ENCODE measurements around the gene COL27A1.

COL27A1 gene

DNA sequence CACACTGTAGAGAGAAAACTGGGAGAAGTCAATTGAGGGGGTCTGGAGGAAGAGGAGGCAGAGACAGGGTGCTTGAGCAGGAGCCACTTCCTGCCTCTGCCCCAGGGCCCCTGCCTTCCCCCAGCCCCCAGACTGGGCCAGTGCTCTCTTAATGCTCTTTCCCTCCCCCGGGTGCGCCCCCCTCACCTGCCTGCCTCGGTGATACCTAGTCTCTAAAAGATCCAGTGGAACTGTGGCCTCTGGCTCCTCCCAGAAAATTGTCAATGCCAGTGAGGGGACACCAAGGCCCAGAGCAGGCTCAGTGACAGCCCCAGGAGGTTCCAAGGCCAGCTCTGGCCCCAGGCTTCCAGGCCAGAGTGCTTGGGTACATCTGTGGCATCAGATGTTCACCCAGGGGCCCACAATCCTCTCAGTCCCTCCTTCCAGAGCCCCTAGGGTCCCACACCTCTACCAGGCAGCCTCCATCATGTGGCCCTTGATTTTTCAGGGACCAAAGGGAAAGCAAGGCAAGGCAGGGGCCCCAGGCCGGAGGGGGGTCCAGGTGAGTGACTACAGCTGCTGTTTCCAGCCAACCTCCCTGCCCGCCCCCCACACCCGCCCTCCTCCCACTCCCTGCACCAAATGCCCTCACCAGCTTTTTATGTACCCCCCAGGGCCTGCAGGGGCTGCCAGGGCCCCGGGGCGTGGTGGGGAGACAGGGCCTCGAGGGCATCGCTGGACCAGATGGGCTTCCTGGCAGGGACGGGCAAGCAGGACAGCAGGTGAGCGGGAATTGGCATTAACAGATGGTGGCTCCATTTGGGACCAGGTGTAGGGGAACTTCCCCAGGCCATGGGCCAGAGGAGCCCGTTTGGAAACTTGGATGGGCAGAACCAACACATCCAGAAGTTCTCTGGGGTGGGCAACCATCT lies 134.5 kb downstream of the COL27A1 start:
- DNase-seq, result peak in 4 of 10 donors; percentile 1 to 72 (median 40)
- intact Hi-C loops (cut with DNase I), result loop anchor here (2.0 kb wide), 1 partner anchor 181 kb away; no protein-coding TSS in a partner anchor

- peak in 4 of 10 donors; percentile 8 to 74 (median 23) for DNase-seq
- intact Hi-C loops (cut with DNase I), result loop anchor here (2.0 kb wide), 1 partner anchor 182 kb away; no protein-coding TSS in a partner anchor
Measured at GRCh38 chr9:114290561-114290986, 135.2 kb downstream of the COL27A1 start.

GRCh38 chr9:114291064-114291474 lies 135.7 kb downstream of the COL27A1 start:
- intact Hi-C loops (cut with DNase I), result loop anchor here (1.0 to 2.0 kb wide), 3 partner anchors 136 to 209 kb away; partner anchors contain the start of gene COL27A1

DNA sequence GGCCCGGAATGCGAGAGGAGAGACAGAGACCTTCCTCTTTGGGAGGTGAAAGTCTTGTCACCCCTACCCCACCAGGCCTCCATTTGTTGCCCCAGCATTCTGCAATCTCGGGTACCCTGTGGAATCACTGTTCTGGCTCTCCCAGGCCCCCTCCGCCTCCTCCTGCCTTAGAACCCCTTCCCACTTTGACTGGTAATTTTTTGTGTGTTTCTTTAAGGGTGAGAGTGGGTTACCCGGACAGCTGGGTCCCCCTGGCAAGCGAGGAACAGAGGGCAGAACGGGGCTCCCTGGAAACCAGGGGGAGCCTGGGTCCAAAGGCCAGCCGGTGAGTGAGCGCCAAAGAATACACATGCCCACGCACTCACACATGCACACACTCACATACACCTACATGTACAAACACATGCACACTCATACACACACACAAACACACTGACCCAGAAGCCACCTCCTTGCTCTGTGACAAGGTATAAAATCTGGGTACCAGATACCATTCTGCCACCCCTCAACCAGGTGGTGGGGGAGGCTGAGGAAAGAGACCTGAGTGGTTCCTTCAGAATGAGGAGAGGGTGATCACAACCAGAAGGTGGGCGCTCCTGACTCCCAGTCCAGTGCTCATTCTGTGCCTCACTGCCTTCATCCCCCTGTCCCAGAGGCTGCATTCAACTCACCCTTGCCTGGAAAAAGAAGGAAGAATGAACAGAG lies 136.7 kb downstream of the COL27A1 start:
- DNase-seq, result peak in 3 of 10 donors; percentile 21 to 37 (median 31)
- intact Hi-C loops (cut with DNase I), result loop anchor here (1.0 to 2.0 kb wide), 3 partner anchors 137 to 210 kb away; partner anchors contain the start of gene COL27A1

More at GRCh38 chr9:114291064-114291474, 135.7 kb downstream of the COL27A1 start:
- DNase-seq, result peak; percentile 44 to 96 (median 78)

- DNase-seq, result no peak
- intact Hi-C loops (cut with DNase I), result no loop called here
Measured at GRCh38 chr9:114294664-114295063, 139.3 kb downstream of the COL27A1 start.

- no peak for DNase-seq
- intact Hi-C loops (cut with DNase I), result no loop called here
Measured at GRCh38 chr9:114296338-114296737, 141.0 kb downstream of the COL27A1 start.

GRCh38 chr9:114299286-114300152 lies 144.2 kb downstream of the COL27A1 start:
- intact Hi-C loops (cut with DNase I), result loop anchor here (5.0 kb wide), 1 partner anchor 492 kb away; no protein-coding TSS in a partner anchor
- peak in 2 of 10 donors; percentile 26 to 42 for DNase-seq

DNA sequence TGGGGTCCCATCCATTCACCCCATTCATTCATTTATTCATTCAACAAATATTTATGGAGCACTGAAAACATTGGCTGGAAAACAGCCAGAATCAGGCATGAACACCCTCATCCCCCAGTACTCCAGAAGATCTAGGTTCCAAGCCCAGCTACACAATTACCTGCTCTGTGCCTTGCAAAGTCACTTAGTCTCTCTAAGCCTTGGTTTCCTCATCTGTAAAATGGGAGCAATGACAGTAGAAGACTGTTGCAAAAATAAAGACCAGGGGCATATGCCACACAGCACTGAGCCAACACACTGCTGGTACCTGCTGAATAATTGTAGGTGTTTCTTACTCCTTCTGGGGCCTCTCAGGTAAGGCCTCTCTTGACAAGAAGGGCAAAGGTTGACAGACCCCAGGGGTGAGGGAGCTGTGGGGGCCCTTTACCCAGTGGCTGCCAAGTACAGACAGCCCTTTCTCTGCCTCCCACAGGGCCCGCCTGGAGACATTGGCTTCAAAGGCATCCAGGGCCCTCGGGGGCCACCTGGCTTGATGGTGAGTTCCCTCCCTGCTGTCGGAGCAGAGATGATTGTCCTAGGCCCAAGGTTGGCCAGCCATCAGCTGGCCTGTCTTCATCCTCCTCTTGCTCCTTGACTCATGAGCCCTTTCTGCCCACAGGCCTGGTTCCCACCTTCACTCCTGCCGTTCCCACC lies 145.0 kb downstream of the COL27A1 start:
- peak in 2 of 10 donors; percentile 49 to 80 for DNase-seq
- intact Hi-C loops (cut with DNase I), result loop anchor here (5.0 kb wide), 1 partner anchor 493 kb away; no protein-coding TSS in a partner anchor

GRCh38 chr9:114300846-114301797 lies 145.8 kb downstream of the COL27A1 start:
- intact Hi-C loops (cut with DNase I), result loop anchor here (5.0 kb wide), 1 partner anchor 494 kb away; no protein-coding TSS in a partner anchor

GRCh38 chr9:114301798-114302565 lies 146.6 kb downstream of the COL27A1 start:
- peak in 2 of 10 donors; percentile 46 to 53 for DNase-seq
- intact Hi-C loops (cut with DNase I), result loop anchor here (5.0 kb wide), 1 partner anchor 495 kb away; no protein-coding TSS in a partner anchor

More at GRCh38 chr9:114300846-114301797, 145.8 kb downstream of the COL27A1 start:
- DNase-seq, result peak in 2 of 10 donors; percentile 40 to 49

DNA sequence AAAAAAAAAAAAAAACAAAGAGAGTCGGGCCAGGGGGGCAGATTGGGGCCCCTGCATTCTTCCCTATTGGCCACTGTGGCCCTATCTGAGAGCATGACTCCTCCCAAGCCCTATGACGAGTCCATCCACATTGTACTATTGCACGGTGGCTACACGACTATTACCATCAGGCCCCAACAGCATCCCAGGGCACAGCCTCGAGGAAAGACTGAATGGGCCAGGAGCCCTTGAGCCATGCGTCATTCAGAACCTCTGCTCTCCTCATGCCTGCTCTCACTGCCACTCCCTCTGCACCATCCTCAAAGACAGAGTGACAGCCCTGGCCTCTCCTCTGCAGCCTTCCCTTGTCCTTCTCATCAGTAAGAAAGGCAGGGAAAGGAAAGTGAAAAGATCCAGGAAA lies 147.4 kb downstream of the COL27A1 start:
- DNase-seq, result peak in 1 of 10 donors; percentile 45
- intact Hi-C loops (cut with DNase I), result loop anchor here (5.0 kb wide), 1 partner anchor 495 kb away; no protein-coding TSS in a partner anchor

DNA sequence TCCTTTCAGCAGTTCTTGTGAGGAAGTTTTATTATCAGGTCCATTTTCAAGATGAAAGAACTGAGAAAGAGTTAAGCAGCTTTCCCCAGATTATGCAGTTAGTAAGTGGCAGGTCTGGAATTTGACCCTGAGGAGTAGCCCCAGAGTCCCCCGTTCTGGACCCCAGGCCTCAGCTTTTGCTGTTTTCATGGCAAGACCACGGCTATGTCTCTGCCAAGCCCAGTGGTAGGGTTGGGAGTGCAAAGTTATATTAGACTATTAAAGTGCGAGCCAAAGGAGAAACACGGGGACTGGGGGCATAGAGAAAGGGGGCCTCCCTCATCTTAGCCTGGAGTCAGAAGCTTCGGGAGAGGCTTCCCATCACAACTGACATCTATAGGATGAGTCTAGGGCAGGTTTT lies 148.2 kb downstream of the COL27A1 start:
- intact Hi-C loops (cut with DNase I), result loop anchor here (5.0 kb wide), 1 partner anchor 496 kb away; no protein-coding TSS in a partner anchor
- DNase-seq, result peak in 3 of 10 donors; percentile 0 to 49 (median 22)

- DNase-seq, result peak in 2 of 10 donors; percentile 5 to 34
- intact Hi-C loops (cut with DNase I), result loop anchor here (5.0 kb wide), 1 partner anchor 497 kb away; no protein-coding TSS in a partner anchor
Measured at GRCh38 chr9:114303977-114304376, 148.6 kb downstream of the COL27A1 start.

- peak in 3 of 10 donors; percentile 7 to 52 (median 35) for DNase-seq
- intact Hi-C loops (cut with DNase I), result loop anchor here (1.0 to 5.0 kb wide), 2 partner anchors 222 to 497 kb away; no protein-coding TSS in a partner anchor
Measured at GRCh38 chr9:114304416-114305188, 149.3 kb downstream of the COL27A1 start.

DNA sequence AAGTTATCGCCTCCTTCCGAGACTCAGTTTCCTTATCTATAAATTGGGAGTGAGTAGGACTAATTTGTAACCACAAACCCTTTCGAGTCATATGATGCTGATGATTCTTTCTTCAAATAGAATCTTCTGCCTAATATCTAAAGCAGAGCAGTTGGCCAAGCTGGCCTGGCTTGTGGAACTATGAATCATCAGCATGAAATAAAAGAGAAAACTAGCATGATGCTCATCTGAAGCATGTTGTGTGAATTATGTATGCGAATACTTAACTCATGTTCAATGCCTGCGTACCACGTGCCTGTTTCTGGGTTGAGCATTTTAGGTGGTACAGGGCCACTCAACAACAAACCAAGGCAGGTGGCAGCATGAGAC lies 152.5 kb downstream of the COL27A1 start:
- intact Hi-C loops (cut with DNase I), result no loop called here
- DNase-seq, result no peak
